ENCODE results near the gene SLC25A19. TPM values are rescaled to one million over a fixed set of nuclear protein-coding genes. Genes with fewer than 3 reads are reported as not detected.

SLC25A19 gene
- total and polyA plus RNA-seq, 10 of the 15 experiments (the other 5 are each of a cell fraction or from before 2014, with no cell fraction given): 32.9 to 91.6 (median 53.7) TPM

- TF ChIP-seq ATF2 (IDR thresholded peaks at IDR 0.05; ENCODE audit: low read length): peak; percentile 30; the same call in 1 of the 2 replicates
- TF ChIP-seq EGR1 (IDR thresholded peaks at IDR 0.05; ENCODE audit: borderline replicate concordance in 1 of 2, low read depth in 2 of 2, low read length in 2 of 2): peak in 1 of 2 experiments; percentile 47; a peak in 1 of 3 replicates
- TF ChIP-seq SMARCA5 (IDR thresholded peaks at IDR 0.05): peak; percentile 53; the same call in 1 of the 2 replicates
- peak; percentile 47 for TF ChIP-seq E2F8 (IDR thresholded peaks at IDR 0.05; ENCODE audit: low read depth, partially characterized antibody)
- no peak; the same call in 1 of the 2 replicates for TF ChIP-seq FOXM1 (IDR thresholded peaks at IDR 0.05; ENCODE audit: low read depth, low read length)
- TF ChIP-seq SREBF1 (IDR thresholded peaks at IDR 0.05; ENCODE audit: low read length): no peak
- 0 out of 4 replicates have a peak, but pooled peaks of 1 of the 2 experiments have one; percentile 12 for TF ChIP-seq EP300 (IDR thresholded peaks at IDR 0.05; ENCODE audit: borderline replicate concordance in 1 of 2, control insufficient read depth in 1 of 2, low read depth in 2 of 2, low read length in 2 of 2)
- TF ChIP-seq NFIC (IDR thresholded peaks at IDR 0.05; ENCODE audit: low read depth, low read length): no peak; the same call in 1 of the 2 replicates
- TF ChIP-seq ESRRA (IDR thresholded peaks at IDR 0.05; ENCODE audit: low read length): peak; percentile 52; the same call in 1 of the 2 replicates
- peak; percentile 71 for TF ChIP-seq PKNOX1 (IDR thresholded peaks at IDR 0.05)
- peak; percentile 41; the same call in 1 of the 2 replicates for TF ChIP-seq ZNF24 (IDR thresholded peaks at IDR 0.05)
Observed at GRCh38 chr17:75261336-75262111, 27.7 kb downstream of the SLC25A19 start, which contains the start of the genes GGA3 and MRPS7 (continued).

All from GM12878 (cell line).